Esophagus muscularis mucosa (tissue), 4 donors: Measurements from ENCODE around the gene NRXN3. TPM values are rescaled to one million over a fixed set of nuclear protein-coding genes. Genes with fewer than 3 reads are reported as not detected.
A peak's percentile ranks its signal among the peaks of the same experiment; 100 is the strongest.
"Not testable (repeated sequence)": the region's sequence is repeated elsewhere in the genome, so short reads cannot be mapped to it uniquely, and the experiment has no call there.

Source experiments
- DNase-seq: peaks from one replicate; pipeline ENCODE4 v3.0.0-alpha.2; 2017; ENCODE audit errors: extremely low spot score
- H3K27ac ChIP-seq, 4 donors: fragments of 200-600 bp; sonication (generic); replicated peaks in 1 of 4; 1 replicate in 3 of 4; 2 replicates in 1 of 4; pipeline ENCODE4 v1.5.1; 2016 to 2019; ENCODE audit warnings: mild to moderate bottlenecking in 1 of 4
- H3K27me3 ChIP-seq, 4 donors: fragments of 200-600 bp; sonication (generic); one replicate each; pipeline versions ENCODE4 v1.5.1 to v1.6.0; 2016 to 2019
- H3K36me3 ChIP-seq, 4 donors: fragments of 200-600 bp; sonication (generic); one replicate each; pipeline ENCODE4 v1.5.1; 2016 to 2019
- H3K4me1 ChIP-seq, 4 donors: fragments of 200-600 bp; sonication (generic); one replicate each; pipeline ENCODE4 v1.5.1; 2016 to 2019
- H3K4me3 ChIP-seq, 4 donors: fragments of 200-600 bp; sonication (generic); 1 replicate in 2 of 4; 2 replicates in 2 of 4; pipeline ENCODE4 v1.5.1; 2016 to 2019; ENCODE audit warnings: mild to moderate bottlenecking in 4 of 4, moderate library complexity in 1 of 4
- H3K9me3 ChIP-seq, 4 donors: fragments of 200-600 bp; sonication (generic); 1 replicate in 3 of 4; 2 replicates in 1 of 4; pipeline ENCODE4 v1.5.1; 2016 to 2019
- EP300 ChIP-seq: sonication (generic); formaldehyde crosslinking; IDR thresholded peaks from one replicate; pipeline ENCODE4 v1.6.1; 2017; ENCODE audit warnings: antibody characterized with exemption
- POLR2A ChIP-seq: fragments of 450-650 bp; IDR thresholded peaks from one replicate; pipeline ENCODE4 v1.6.1; 2017; ENCODE audit warnings: antibody characterized with exemption, moderate library complexity, mild to moderate bottlenecking, low read depth
- POLR2AphosphoS5 ChIP-seq, 2 donors: sonication (generic); formaldehyde crosslinking; IDR thresholded peaks; one replicate each; pipeline ENCODE4 v1.6.1; 2017; ENCODE audit warnings: antibody characterized with exemption in 2 of 2
- WGBS: methylation state at CpG from one replicate; pipeline ENCODE4 v1.1.5; 2018; 5-methylcytosine and 5-hydroxymethylcytosine counted together
- intact Hi-C: fragments of 100-400 bp; cut with DNase I; formaldehyde crosslinking; loops from one replicate; pipeline ENCODE4 v1.15.1; 2023
- total RNA-seq, 4 donors: library from RNA; depleted of rRNA; stranded (reverse); fragments of >200 nt; gene quantifications; one replicate each; pipeline versions ENCODE4 v1.1.0 to v1.2.1, GENCODE V29; 2016
- TF ChIP-seq, protein P1 (sequence below), 3 experiments: fragments of 200-600 bp in 2 of 3; fragments of 450-650 bp in 1 of 3; sonication (generic) in 2 of 3; IDR thresholded peaks; one replicate each; pipeline ENCODE4 v1.5.1; 2017 to 2019; ENCODE audit warnings: antibody characterized with exemption in 3 of 3, mild to moderate bottlenecking in 2 of 3, moderate library complexity in 1 of 3

Gene NRXN3
- total RNA-seq, 4 donors from 2014 or later: 71.1 to 159 (median 122) TPM

DNA sequence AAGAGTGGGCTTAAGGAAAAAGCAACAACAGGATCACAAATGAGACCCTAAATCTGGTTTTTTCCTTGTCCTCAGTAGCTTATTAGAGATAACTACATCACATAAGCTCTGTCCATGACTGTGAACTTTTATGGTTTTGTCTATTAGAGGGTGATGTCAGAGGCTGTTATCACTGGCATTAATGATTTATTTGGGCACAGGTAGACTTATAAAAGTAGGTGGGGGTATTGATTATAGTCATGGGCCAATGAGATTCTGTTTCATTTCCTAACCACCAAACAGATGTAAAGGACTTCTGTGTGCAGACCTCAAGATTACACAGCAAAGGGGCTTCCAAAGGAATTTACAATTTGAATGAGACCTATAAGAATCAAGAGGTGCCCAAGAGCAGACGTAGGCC is 316.4 kb downstream of the NRXN3 start:
- TF ChIP-seq, protein P1, sequence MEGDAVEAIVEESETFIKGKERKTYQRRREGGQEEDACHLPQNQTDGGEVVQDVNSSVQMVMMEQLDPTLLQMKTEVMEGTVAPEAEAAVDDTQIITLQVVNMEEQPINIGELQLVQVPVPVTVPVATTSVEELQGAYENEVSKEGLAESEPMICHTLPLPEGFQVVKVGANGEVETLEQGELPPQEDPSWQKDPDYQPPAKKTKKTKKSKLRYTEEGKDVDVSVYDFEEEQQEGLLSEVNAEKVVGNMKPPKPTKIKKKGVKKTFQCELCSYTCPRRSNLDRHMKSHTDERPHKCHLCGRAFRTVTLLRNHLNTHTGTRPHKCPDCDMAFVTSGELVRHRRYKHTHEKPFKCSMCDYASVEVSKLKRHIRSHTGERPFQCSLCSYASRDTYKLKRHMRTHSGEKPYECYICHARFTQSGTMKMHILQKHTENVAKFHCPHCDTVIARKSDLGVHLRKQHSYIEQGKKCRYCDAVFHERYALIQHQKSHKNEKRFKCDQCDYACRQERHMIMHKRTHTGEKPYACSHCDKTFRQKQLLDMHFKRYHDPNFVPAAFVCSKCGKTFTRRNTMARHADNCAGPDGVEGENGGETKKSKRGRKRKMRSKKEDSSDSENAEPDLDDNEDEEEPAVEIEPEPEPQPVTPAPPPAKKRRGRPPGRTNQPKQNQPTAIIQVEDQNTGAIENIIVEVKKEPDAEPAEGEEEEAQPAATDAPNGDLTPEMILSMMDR (IDR thresholded peaks at IDR 0.05): no peak
- no peak for TF ChIP-seq EP300
- TF ChIP-seq POLR2AphosphoS5 (IDR thresholded peaks at IDR 0.05): no peak
- TF ChIP-seq POLR2A: no peak
- intact Hi-C loops: no loop called here
- H3K27me3 ChIP-seq: no peaks in the 10 kb centered on the region
- no peaks in the 10 kb centered on the region for H3K36me3 ChIP-seq
- WGBS: 73% methylated on average over 1 of the region's 1 CpG
- no peak overlapping the region for H3K27ac ChIP-seq
- no peaks in the 10 kb centered on the region for H3K4me1 ChIP-seq
- H3K4me3 ChIP-seq: no peak overlapping the region
- H3K9me3 ChIP-seq: no peaks in the 10 kb centered on the region
- DNase-seq: no peak

DNA sequence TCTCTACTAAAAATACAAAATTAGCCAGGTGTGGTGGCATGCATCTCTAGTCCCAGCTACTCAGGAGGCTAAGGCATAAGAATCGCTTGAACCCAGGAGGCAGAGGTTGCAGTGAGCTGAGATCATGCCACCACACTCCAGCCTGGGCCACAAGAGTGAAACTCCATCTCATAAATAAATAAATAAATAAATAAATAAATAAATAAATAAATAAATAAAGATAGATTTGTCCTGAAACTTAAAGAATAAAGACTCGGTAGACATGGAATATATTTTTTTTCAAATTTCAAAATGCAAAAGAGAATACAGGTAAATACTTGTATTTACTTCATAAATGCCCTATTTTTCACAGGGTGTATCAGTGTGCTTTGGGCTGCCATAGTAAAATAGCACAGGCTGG is 317.4 kb downstream of the NRXN3 start:
- H3K27me3 ChIP-seq, H3K27ac ChIP-seq, H3K36me3 ChIP-seq, H3K9me3 ChIP-seq, H3K4me1 ChIP-seq, intact Hi-C loops, DNase-seq, H3K4me3 ChIP-seq: not testable (repeated sequence)
- WGBS: 45% methylated on average over 2 of the region's 2 CpGs

DNA sequence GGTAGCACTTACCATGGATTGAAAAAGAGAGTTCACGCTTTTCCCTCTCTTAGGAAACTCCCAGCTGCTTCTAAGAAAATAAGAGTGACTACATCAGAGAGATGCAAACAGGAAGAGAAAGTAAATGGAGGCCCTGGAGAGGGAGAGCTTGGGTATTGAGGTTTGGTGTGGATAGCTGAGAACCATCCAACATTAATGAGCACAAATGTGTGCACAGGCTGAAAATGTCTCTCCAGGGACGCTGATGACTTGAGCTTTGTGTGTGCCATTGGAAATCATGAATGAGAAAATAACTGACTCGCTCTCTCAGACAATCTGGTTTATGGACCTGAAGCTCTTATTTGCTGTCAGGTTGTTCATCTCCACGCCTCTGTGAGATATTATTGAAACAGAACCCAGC is 318.8 kb downstream of the NRXN3 start:
- Histone ChIP-seq H3K9me3 (no peaks in the 10 kb centered on the region), H3K4me3 (no peak overlapping the region), H3K36me3 (no peaks in the 10 kb centered on the region), H3K27ac (no peak overlapping the region), H3K4me1 (no peaks in the 10 kb centered on the region), H3K27me3 (peaks cover 0 to 3% (median 0%) of the 10 kb centered on the region in 4 donors)
- TF ChIP-seq EP300: no peak
- no peak for TF ChIP-seq POLR2A
- TF ChIP-seq, protein P1 (IDR thresholded peaks at IDR 0.05): no peak
- no peak for TF ChIP-seq POLR2AphosphoS5 (IDR thresholded peaks at IDR 0.05)
- DNase-seq: no peak
- 83% methylated on average over 4 of the region's 4 CpGs for WGBS
- intact Hi-C loops: no loop called here

DNA sequence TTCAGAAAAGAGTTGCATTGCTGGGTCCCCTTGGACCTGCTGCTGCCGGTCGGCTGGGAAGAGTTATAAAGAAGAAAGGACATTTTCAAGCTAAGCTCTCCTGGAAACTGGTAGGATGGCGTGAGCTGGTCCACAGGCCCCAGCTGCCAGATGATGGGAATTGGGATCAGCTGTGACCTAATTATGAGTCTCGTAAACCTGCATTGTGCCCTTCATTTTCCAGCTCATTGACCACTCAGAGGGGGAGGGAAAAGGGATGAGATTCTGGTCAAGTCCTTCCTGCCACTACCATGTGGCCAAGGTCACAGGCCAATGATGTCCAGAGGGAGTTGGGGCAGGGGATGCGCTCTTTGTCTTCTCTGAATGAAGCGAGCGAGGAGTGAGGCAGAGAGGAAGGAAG is 320.9 kb downstream of the NRXN3 start:
- Histone ChIP-seq H3K4me3 (no peak overlapping the region), H3K36me3 (no peaks in the 10 kb centered on the region), H3K9me3 (no peaks in the 10 kb centered on the region), H3K4me1 (no peaks in the 10 kb centered on the region), H3K27ac (no peak overlapping the region), H3K27me3 (peaks cover 0 to 3% (median 0%) of the 10 kb centered on the region in 4 donors)
- DNase-seq: no peak
- WGBS: 86% methylated on average over 7 of the region's 7 CpGs
- TF ChIP-seq EP300 (no peak), POLR2AphosphoS5 (IDR thresholded peaks at IDR 0.05) (no peak), POLR2A (no peak)
- TF ChIP-seq, protein P1 (IDR thresholded peaks at IDR 0.05): no peak
- intact Hi-C loops: no loop called here

DNA sequence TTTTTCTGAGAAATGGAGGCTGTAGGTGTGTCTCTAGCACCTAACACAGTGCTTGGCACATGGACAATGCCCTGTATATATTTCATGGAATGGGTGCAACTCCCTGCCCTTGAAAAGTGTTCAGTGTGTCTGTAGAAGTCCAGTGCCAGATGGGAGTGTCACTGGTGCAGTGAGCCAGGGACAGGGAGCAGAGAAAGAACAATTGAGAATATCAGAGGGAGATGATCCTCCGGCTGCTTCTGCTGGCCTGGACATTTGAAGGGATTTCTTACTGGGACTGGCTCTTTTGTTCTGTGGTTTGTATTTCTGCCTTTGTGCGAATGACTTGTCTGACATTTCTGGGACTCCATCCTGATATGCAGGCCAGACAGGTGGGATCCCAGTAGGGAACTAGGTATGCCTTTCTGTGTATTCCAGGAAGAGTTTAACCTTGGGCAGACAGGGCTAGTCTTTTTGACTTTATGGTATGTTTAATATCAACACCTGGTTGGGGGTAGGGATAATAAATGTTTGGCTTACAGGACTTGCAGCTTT is 328.0 kb downstream of the NRXN3 start:
- DNase-seq: peak; percentile 72
- 70% methylated on average over 1 of the region's 2 CpGs for WGBS
- peaks cover 0 to 10% (median 4%) of the 10 kb centered on the region in 4 donors for H3K9me3 ChIP-seq
- H3K36me3 ChIP-seq: no peaks in the 10 kb centered on the region
- intact Hi-C loops: no loop called here
- H3K4me3 ChIP-seq: no peak overlapping the region
- no peak for TF ChIP-seq POLR2AphosphoS5 (IDR thresholded peaks at IDR 0.05)
- TF ChIP-seq, protein P1 (IDR thresholded peaks at IDR 0.05): no peak
- TF ChIP-seq POLR2A: no peak
- no peak for TF ChIP-seq EP300
- H3K27ac ChIP-seq: no peak overlapping the region
- no peaks in the 10 kb centered on the region for H3K27me3 ChIP-seq
- H3K4me1 ChIP-seq: no peaks in the 10 kb centered on the region
